Thymus (tissue), 11 donors: Measurements from ENCODE around the gene ANKRD11. TPM values are rescaled to one million over a fixed set of nuclear protein-coding genes. Genes with fewer than 3 reads are reported as not detected.
"Not testable (repeated sequence)": the region's sequence is repeated elsewhere in the genome, so short reads cannot be mapped to it uniquely, and the experiment has no call there.

Experiments
- DNase-seq, 9 donors: peaks; one replicate each; pipeline ENCODE4 v3.0.0-alpha.2; 2013; ENCODE audit warnings: low spot score in 9 of 9, low read depth in 6 of 9, missing footprints in 1 of 9
- H3K27ac ChIP-seq, 2 donors: one replicate each; pipeline ENCODE4 v1.5.1; 2013; ENCODE audit warnings: control low read depth in 1 of 2, low read depth in 1 of 2, low read length in 1 of 2, mild to moderate bottlenecking in 1 of 2, moderate library complexity in 1 of 2
- H3K27me3 ChIP-seq, 2 donors: one replicate each; pipeline ENCODE4 v1.5.1; 2013; ENCODE audit warnings: low read length in 1 of 2; ENCODE audit not compliant: control insufficient read depth in 2 of 2, insufficient read depth in 1 of 2
- H3K36me3 ChIP-seq, 2 donors: one replicate each; pipeline ENCODE4 v1.5.1; 2013; ENCODE audit warnings: low read length in 1 of 2, mild to moderate bottlenecking in 1 of 2, moderate library complexity in 1 of 2; ENCODE audit not compliant: control insufficient read depth in 2 of 2, insufficient read depth in 2 of 2
- H3K4me1 ChIP-seq, 2 donors: one replicate each; pipeline ENCODE4 v1.5.1; 2013; ENCODE audit warnings: low read length in 2 of 2; ENCODE audit not compliant: control insufficient read depth in 2 of 2, insufficient read depth in 2 of 2
- H3K4me3 ChIP-seq, 2 donors: one replicate each; pipeline ENCODE4 v1.5.1; 2013; ENCODE audit warnings: low read length in 2 of 2, control low read depth in 1 of 2, mild to moderate bottlenecking in 1 of 2
- H3K9me3 ChIP-seq, 2 donors: one replicate each; pipeline ENCODE4 v1.5.1; 2013; ENCODE audit warnings: low read length in 1 of 2, mild to moderate bottlenecking in 1 of 2; ENCODE audit not compliant: control insufficient read depth in 2 of 2, insufficient read depth in 1 of 2
- WGBS: extraction: QIAGEN DNeasy Blood & Tissue Kit; methylation state at CpG from one replicate; pipeline ENCODE4 v1.1.7; 2013; 5-methylcytosine and 5-hydroxymethylcytosine counted together
- polyA plus RNA-seq: library from polyadenylated mRNA; stranded (reverse); fragments of 200-250 nt; gene quantifications from one replicate; pipeline ENCODE4 v1.2.3, GENCODE V29; 2013
- total RNA-seq: library from RNA; stranded (reverse); fragments of 120-200 nt; gene quantifications from one replicate; pipeline ENCODE4 v1.2.4, GENCODE V29; 2013
- donor health status: healthy.

ANKRD11 gene
- total and polyA plus RNA-seq, 2 donors = 24.8 to 79.5 TPM

- H3K4me1 ChIP-seq, DNase-seq: not testable (repeated sequence)
- 96% methylated on average over 28 of the region's 30 CpGs for WGBS
Measured at GRCh38 chr16:89462639-89463038, 27.7 kb downstream of the ANKRD11 start.

GRCh38 chr16:89461890-89462289 lies 28.5 kb downstream of the ANKRD11 start:
- H3K27me3 ChIP-seq, H3K36me3 ChIP-seq, H3K9me3 ChIP-seq, H3K4me3 ChIP-seq, DNase-seq, H3K27ac ChIP-seq, H3K4me1 ChIP-seq: not testable (repeated sequence)
- WGBS = 95% methylated on average over 15 of the region's 15 CpGs

More at GRCh38 chr16:89462639-89463038, 27.7 kb downstream of the ANKRD11 start:
- H3K4me3 ChIP-seq, H3K9me3 ChIP-seq, H3K27ac ChIP-seq, H3K27me3 ChIP-seq: not testable (repeated sequence)
- peaks cover 3 to 13% of the 10 kb centered on the region in 2 donors for H3K36me3 ChIP-seq

GRCh38 chr16:89460556-89460955 lies 29.8 kb downstream of the ANKRD11 start:
- H3K36me3 ChIP-seq = peaks cover 0 to 5% of the 10 kb centered on the region in 2 donors
- H3K4me3 ChIP-seq = no peak overlapping the region
- H3K4me1 ChIP-seq = peaks cover 10 to 18% of the 10 kb centered on the region in 2 donors
- H3K27me3 ChIP-seq = no peaks in the 10 kb centered on the region
- no peak for DNase-seq
- 95% methylated on average over 6 of the region's 6 CpGs for WGBS
- H3K9me3 ChIP-seq = no peaks in the 10 kb centered on the region
- H3K27ac ChIP-seq = no peak overlapping the region

- Histone ChIP-seq H3K4me3 (no peak overlapping the region), H3K4me1 (peaks cover 21 to 33% of the 10 kb centered on the region in 2 donors), H3K9me3 (no peaks in the 10 kb centered on the region), H3K27ac (peak overlapping the region in 1 of 2 donors; percentile 60), H3K27me3 (no peaks in the 10 kb centered on the region), H3K36me3 (peaks cover 0 to 3% of the 10 kb centered on the region in 2 donors)
- WGBS = 98% methylated on average over 2 of the region's 2 CpGs
- DNase-seq = no peak
Measured at GRCh38 chr16:89458967-89459366, 31.4 kb downstream of the ANKRD11 start.

GRCh38 chr16:89458551-89458950 lies 31.8 kb downstream of the ANKRD11 start:
- no peak for DNase-seq
- Histone ChIP-seq H3K4me1 (peaks cover 23 to 37% of the 10 kb centered on the region in 2 donors), H3K27ac (peak overlapping the region in 1 of 2 donors; percentile 60), H3K9me3 (no peaks in the 10 kb centered on the region), H3K4me3 (no peak overlapping the region), H3K36me3 (peaks cover 0 to 3% of the 10 kb centered on the region in 2 donors), H3K27me3 (no peaks in the 10 kb centered on the region)
- WGBS = 94% methylated on average over 7 of the region's 7 CpGs

GRCh38 chr16:89456419-89456959 lies 33.9 kb downstream of the ANKRD11 start:
- Histone ChIP-seq H3K9me3 (no peaks in the 10 kb centered on the region), H3K4me3 (no peak overlapping the region), H3K4me1 (peaks cover 38 to 56% of the 10 kb centered on the region in 2 donors), H3K27me3 (no peaks in the 10 kb centered on the region), H3K36me3 (peaks cover 0 to 3% of the 10 kb centered on the region in 2 donors), H3K27ac (no peak overlapping the region)
- WGBS = 97% methylated on average over 12 of the region's 12 CpGs
- no peak for DNase-seq

- H3K4me3 ChIP-seq = no peak overlapping the region
- H3K9me3 ChIP-seq = no peaks in the 10 kb centered on the region
- 98% methylated on average over 2 of the region's 2 CpGs for WGBS
- no peaks in the 10 kb centered on the region for H3K27me3 ChIP-seq
- DNase-seq = no peak
- peak overlapping the region in 1 of 2 donors; percentile 83 for H3K27ac ChIP-seq
- peaks cover 40 to 62% of the 10 kb centered on the region in 2 donors for H3K4me1 ChIP-seq
- peaks cover 0 to 3% of the 10 kb centered on the region in 2 donors for H3K36me3 ChIP-seq
Measured at GRCh38 chr16:89455692-89456091, 34.7 kb downstream of the ANKRD11 start.

GRCh38 chr16:89455178-89455577 lies 35.2 kb downstream of the ANKRD11 start:
- 33% methylated on average over 2 of the region's 2 CpGs for WGBS
- H3K27ac ChIP-seq = peak overlapping the region in 1 of 2 donors; percentile 83
- DNase-seq = peak; percentile 52 to 90 (median 76)

GRCh38 chr16:89454378-89455125 lies 35.8 kb downstream of the ANKRD11 start:
- not testable (repeated sequence) for H3K4me3 ChIP-seq, H3K36me3 ChIP-seq, H3K9me3 ChIP-seq, H3K27me3 ChIP-seq, DNase-seq
- 92% methylated on average over 2 of the region's 3 CpGs for WGBS
- Histone ChIP-seq H3K27ac (peak overlapping the region in 1 of 2 donors; percentile 52), H3K4me1 (peaks cover 51 to 73% of the 10 kb centered on the region in 2 donors)

More at GRCh38 chr16:89455178-89455577, 35.2 kb downstream of the ANKRD11 start:
- H3K4me3 ChIP-seq = no peak overlapping the region
- H3K36me3 ChIP-seq = peaks cover 0 to 3% of the 10 kb centered on the region in 2 donors
- peaks cover 45 to 67% of the 10 kb centered on the region in 2 donors for H3K4me1 ChIP-seq
- H3K27me3 ChIP-seq = no peaks in the 10 kb centered on the region
- H3K9me3 ChIP-seq = no peaks in the 10 kb centered on the region
